GM13977 (cell line): ENCODE measurements around the gene NOTCH3.

Source experiments
- DNase-seq: peaks from one replicate; pipeline ENCODE4 v3.0.0; 2012; ENCODE audit warnings: low spot score
- in situ Hi-C: fragments of 300-500 bp; cut with MboI; formaldehyde crosslinking; loops from one replicate; pipeline ENCODE4 v1.12.0; 2022; ENCODE audit warnings: low sequenced_read_pairs, low pct_unique_long_range_greater_than_20kb, mixed read lengths, inconsistent platforms; ENCODE audit not compliant: unreplicated experiment
- TF ChIP-seq, protein P1 (sequence below): IDR thresholded peaks from 2 replicates; pipeline ENCODE4 v1.5.1; 2012; ENCODE audit warnings: mild to moderate bottlenecking, control low read depth; ENCODE audit not compliant: insufficient read depth; ENCODE audit errors: extremely low read depth, missing control alignments

The NOTCH3 gene

GRCh38 chr19:15187026-15188007, 13.5 kb downstream of the NOTCH3 start:
- TF ChIP-seq, protein P1, sequence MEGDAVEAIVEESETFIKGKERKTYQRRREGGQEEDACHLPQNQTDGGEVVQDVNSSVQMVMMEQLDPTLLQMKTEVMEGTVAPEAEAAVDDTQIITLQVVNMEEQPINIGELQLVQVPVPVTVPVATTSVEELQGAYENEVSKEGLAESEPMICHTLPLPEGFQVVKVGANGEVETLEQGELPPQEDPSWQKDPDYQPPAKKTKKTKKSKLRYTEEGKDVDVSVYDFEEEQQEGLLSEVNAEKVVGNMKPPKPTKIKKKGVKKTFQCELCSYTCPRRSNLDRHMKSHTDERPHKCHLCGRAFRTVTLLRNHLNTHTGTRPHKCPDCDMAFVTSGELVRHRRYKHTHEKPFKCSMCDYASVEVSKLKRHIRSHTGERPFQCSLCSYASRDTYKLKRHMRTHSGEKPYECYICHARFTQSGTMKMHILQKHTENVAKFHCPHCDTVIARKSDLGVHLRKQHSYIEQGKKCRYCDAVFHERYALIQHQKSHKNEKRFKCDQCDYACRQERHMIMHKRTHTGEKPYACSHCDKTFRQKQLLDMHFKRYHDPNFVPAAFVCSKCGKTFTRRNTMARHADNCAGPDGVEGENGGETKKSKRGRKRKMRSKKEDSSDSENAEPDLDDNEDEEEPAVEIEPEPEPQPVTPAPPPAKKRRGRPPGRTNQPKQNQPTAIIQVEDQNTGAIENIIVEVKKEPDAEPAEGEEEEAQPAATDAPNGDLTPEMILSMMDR, result no peak
- DNase-seq, result no peak
- in situ Hi-C loops, result no loop called here

- no peak for DNase-seq
- in situ Hi-C loops, result no loop called here
- TF ChIP-seq, protein P1, result no peak
These were observed 15.6 kb downstream of the NOTCH3 start for GRCh38 chr19:15185188-15185587.

DNA sequence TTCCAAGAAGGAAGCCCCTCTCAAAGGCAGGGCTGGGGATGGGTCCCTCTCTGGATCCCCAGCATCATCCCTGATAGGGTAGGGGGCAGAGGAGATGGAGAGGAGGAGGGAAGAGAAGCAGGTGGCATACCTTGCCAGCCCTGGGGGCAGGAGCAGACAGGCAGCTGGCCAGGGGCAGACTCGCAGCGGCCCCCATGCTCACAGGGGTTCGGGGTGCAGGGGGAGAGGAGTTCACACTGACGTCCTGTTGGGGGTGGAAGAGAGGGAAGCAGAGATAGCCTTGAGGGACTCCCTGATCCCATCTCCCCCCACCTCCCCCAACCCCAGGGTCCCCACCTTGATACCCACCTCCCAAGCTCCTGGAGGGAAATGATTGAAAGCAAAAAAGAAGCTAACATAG, 16.0 kb downstream of the NOTCH3 start:
- no peak for DNase-seq
- TF ChIP-seq, protein P1, result no peak
- in situ Hi-C loops, result no loop called here

GRCh38 chr19:15181394-15181793, 19.4 kb downstream of the NOTCH3 start:
- in situ Hi-C loops, result no loop called here
- TF ChIP-seq, protein P1, result no peak
- DNase-seq, result no peak

DNA sequence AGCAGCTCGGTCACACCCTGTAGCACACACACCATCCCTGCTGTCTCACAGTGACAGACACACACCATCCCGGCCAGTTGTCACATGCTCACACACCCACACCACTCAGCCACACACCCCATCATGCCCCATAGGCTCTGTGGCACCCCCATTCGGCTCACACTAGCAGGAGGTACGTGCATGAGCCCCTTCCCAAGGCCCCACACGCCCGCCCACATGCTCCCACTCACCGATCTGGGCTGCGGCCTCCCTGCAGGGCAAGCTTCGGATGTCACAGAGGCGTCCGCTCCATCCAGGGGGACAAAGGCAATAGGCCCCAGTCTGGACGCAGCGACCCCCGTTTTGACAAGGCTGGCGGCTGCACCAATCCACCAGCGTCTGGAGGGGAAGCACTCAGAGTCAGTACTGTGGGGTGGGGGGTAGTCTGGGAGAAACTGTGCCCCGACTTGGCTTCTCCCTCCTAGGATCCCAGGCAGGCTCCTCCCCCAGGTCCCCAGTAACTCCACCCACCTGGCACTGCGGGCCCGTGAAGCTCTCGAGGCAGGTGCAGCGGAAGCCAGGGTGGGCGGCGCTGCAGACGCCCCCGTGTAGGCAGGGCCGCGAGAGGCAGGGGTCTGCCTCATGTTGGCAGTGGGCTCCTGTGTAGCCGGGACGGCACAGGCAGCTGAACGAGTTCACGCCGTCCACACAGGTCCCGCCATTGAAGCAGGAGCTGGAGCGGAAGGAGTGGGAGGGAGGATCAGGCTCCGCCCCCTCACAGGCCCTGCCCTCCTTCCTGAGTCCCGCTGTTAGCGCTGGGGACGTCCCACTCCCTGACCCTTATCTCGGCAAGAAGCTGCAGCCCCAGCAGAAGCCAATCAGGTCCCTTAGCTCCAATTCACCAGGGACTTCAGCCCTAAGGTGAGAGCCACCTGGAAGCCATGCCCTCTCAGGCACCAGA, 20.1 kb downstream of the NOTCH3 start:
- in situ Hi-C loops, result no loop called here
- DNase-seq, result no peak
- TF ChIP-seq, protein P1, result no peak

GRCh38 chr19:15178629-15179308, 22.0 kb downstream of the NOTCH3 start:
- in situ Hi-C loops, result loop anchor here (10.0 kb wide), 1 partner anchor 376 kb away; no protein-coding TSS in a partner anchor
- no peak for DNase-seq
- TF ChIP-seq, protein P1, result no peak
